SU-DHL-6 (cell line): ENCODE data around the gene BRI3BP.

Experiments used
- CTCF ChIP-seq: fragments of 200-600 bp; sonication (generic); IDR thresholded peaks from one replicate; pipeline ENCODE4 v1.5.1; 2017; ENCODE audit warnings: antibody characterized with exemption, mild to moderate bottlenecking, low read length, moderate library complexity; ENCODE audit not compliant: insufficient read depth, poor library complexity, severe bottlenecking
- EZH2phosphoT487 ChIP-seq: fragments of 200-600 bp; sonication (generic), shearing (Covaris generic); conservative IDR thresholded peaks from 2 replicates; pipeline ENCODE4 v1.6.1; 2018; ENCODE audit warnings: mild to moderate bottlenecking, antibody characterized with exemption, low read length, moderate library complexity, mixed read lengths

- TF ChIP-seq CTCF (no peak), EZH2phosphoT487 (no peak)
Observed at GRCh38 chr12:125018356-125018755, 24.9 kb downstream of the BRI3BP start.
